SK-N-SH treated with all-trans-retinoic acid at 6 μM for 48 hours (cell line): ENCODE measurements around the gene STARD3.

Experiments used
- ARNTL ChIP-seq: fragments of 450-650 bp; formaldehyde crosslinking; IDR thresholded peaks from 2 replicates; pipeline ENCODE4 v1.5.0; 2020; ENCODE audit warnings: low read depth, mild to moderate bottlenecking, moderate library complexity, borderline replicate concordance
- CSDC2 ChIP-seq: fragments of 250-450 bp; sonication (Bioruptor Pico); IDR thresholded peaks from 2 replicates; pipeline ENCODE4 v1.5.0; 2020; ENCODE audit warnings: mild to moderate bottlenecking, moderate library complexity
- ISL1 ChIP-seq: fragments of 250-450 bp; sonication (Bioruptor Pico); IDR thresholded peaks from 2 replicates; pipeline ENCODE4 v2.1.2; 2022; ENCODE audit warnings: mild to moderate bottlenecking, moderate library complexity
- OSR1 ChIP-seq: fragments of 250-450 bp; sonication (Bioruptor Pico); IDR thresholded peaks from 2 replicates; pipeline ENCODE4 v1.8.0; 2022; ENCODE audit warnings: moderate library complexity, mild to moderate bottlenecking, inconsistent platforms
- RARB ChIP-seq: fragments of 250-450 bp; sonication (Bioruptor Pico); IDR thresholded peaks from 2 replicates; pipeline ENCODE4 v1.8.0; 2021; ENCODE audit warnings: mild to moderate bottlenecking, moderate library complexity
- SNAI2 ChIP-seq: fragments of 250-450 bp; sonication (Bioruptor Pico); IDR thresholded peaks from 2 replicates; pipeline ENCODE4 v1.5.0; 2020; ENCODE audit warnings: mild to moderate bottlenecking, moderate library complexity
- ZC3H10 ChIP-seq: fragments of 250-450 bp; sonication (Bioruptor Pico); IDR thresholded peaks from 2 replicates; pipeline ENCODE4 v1.5.1; 2021; ENCODE audit warnings: mild to moderate bottlenecking, moderate library complexity
- ZFP3 ChIP-seq: fragments of 250-450 bp; sonication (Bioruptor Pico); IDR thresholded peaks from 2 replicates; pipeline ENCODE4 v1.5.0; 2020; ENCODE audit warnings: mild to moderate bottlenecking, moderate library complexity
- ZFP30 ChIP-seq: fragments of 450-650 bp; formaldehyde crosslinking; IDR thresholded peaks from 2 replicates; pipeline ENCODE4 v1.5.0; 2022; ENCODE audit warnings: mild to moderate bottlenecking, moderate library complexity
- ZNF565 ChIP-seq: fragments of 450-650 bp; formaldehyde crosslinking; conservative IDR thresholded peaks from 2 replicates; pipeline ENCODE4 v1.5.0; 2020; ENCODE audit warnings: low read depth, mild to moderate bottlenecking, moderate library complexity
- ZNF70 ChIP-seq: fragments of 450-650 bp; formaldehyde crosslinking; IDR thresholded peaks from 2 replicates; pipeline ENCODE4 v1.5.0; 2020; ENCODE audit warnings: mild to moderate bottlenecking, moderate library complexity
- TF ChIP-seq, protein P1 (sequence below): fragments of 250-450 bp; sonication (Bioruptor Pico); IDR thresholded peaks from 2 replicates; pipeline ENCODE4 v1.8.0; 2020; ENCODE audit warnings: mild to moderate bottlenecking, moderate library complexity, borderline replicate concordance
- TF ChIP-seq, protein P2 (sequence below): fragments of 250-450 bp; sonication (Bioruptor Pico); IDR thresholded peaks from 2 replicates; pipeline ENCODE4 v1.5.1; 2020; ENCODE audit warnings: low read depth, mild to moderate bottlenecking, moderate library complexity

DNA sequence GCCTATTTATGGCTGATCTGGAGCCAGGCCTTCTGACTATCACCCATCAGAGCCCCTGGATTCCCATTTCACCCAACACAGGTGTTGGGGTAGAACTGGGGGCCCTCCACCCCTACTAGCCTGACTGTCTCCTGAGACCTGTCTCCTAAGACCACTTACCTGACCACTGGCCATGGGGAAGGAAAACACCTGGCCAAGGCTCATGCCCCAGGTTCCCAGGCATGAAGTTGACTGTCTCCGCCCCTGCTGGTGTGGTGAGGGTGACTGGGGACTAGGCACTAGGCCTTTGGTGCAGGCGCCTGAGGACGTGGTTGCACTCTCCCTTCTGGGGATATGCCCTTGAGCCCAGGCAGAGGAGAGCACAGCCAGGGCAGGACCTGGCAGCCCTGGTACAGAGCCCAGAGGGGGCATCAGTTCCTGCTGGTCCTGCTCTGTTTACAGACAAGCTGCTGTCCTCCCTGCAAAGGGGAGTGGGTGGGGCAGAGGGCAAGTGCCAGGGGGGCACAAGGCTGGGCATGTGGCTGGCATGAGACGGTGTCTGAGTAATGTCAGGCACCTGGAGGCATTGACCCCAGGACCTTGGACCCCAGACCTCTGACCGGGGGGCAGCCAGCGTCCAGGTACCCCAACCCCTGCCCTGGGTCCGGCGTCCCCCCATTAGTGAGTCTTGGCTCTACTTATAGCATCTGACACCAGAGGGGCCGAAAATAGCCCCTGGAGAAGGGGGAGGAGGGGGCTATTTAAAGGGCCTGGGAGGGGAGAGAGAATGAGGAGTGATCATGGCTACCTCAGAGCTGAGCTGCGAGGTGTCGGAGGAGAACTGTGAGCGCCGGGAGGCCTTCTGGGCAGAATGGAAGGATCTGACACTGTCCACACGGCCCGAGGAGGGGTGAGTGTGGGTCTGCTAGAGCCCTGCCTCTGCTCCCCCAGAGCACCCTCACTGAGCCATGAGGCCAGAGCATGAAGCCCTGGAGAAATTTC, 27.9 kb downstream of the STARD3 start, which contains the start of gene TCAP:
- TF ChIP-seq, protein P1, sequence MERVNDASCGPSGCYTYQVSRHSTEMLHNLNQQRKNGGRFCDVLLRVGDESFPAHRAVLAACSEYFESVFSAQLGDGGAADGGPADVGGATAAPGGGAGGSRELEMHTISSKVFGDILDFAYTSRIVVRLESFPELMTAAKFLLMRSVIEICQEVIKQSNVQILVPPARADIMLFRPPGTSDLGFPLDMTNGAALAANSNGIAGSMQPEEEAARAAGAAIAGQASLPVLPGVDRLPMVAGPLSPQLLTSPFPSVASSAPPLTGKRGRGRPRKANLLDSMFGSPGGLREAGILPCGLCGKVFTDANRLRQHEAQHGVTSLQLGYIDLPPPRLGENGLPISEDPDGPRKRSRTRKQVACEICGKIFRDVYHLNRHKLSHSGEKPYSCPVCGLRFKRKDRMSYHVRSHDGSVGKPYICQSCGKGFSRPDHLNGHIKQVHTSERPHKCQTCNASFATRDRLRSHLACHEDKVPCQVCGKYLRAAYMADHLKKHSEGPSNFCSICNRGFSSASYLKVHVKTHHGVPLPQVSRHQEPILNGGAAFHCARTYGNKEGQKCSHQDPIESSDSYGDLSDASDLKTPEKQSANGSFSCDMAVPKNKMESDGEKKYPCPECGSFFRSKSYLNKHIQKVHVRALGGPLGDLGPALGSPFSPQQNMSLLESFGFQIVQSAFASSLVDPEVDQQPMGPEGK (CRISPR knock-in tag), result no peak
- TF ChIP-seq ZFP3 (CRISPR knock-in tag), result no peak
- TF ChIP-seq SNAI2 (CRISPR knock-in tag), result no peak
- no peak for TF ChIP-seq ZFP30 (CRISPR knock-in tag)
- no peak for TF ChIP-seq OSR1 (CRISPR knock-in tag)
- TF ChIP-seq ARNTL, result no peak
- no peak for TF ChIP-seq CSDC2 (CRISPR knock-in tag)
- no peak for TF ChIP-seq ZNF70 (CRISPR knock-in tag)
- TF ChIP-seq, protein P2, sequence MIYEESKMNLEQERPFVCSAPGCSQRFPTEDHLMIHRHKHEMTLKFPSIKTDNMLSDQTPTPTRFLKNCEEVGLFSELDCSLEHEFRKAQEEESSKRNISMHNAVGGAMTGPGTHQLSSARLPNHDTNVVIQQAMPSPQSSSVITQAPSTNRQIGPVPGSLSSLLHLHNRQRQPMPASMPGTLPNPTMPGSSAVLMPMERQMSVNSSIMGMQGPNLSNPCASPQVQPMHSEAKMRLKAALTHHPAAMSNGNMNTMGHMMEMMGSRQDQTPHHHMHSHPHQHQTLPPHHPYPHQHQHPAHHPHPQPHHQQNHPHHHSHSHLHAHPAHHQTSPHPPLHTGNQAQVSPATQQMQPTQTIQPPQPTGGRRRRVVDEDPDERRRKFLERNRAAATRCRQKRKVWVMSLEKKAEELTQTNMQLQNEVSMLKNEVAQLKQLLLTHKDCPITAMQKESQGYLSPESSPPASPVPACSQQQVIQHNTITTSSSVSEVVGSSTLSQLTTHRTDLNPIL (CRISPR knock-in tag), result no peak
- no peak for TF ChIP-seq ISL1
- TF ChIP-seq ZC3H10 (CRISPR knock-in tag), result no peak
- no peak for TF ChIP-seq ZNF565 (CRISPR knock-in tag)
- no peak for TF ChIP-seq RARB (CRISPR knock-in tag)
